IMR-90 (cell line): Measurements from ENCODE around the gene FAM177B. TPM values are rescaled to one million over a fixed set of nuclear protein-coding genes. Genes with fewer than 3 reads are reported as not detected.

Experiments used
- ATAC-seq: fragments of 200-7000 bp; cut with Tn5 transposase; 2 replicates; pipeline ENCODE4 v1.9.1; 2020; ENCODE audit warnings: low read depth, mild to moderate bottlenecking, moderate library complexity
- BruUV-seq: library from RNA; stranded (reverse); fragments of 400-500 nt; replicated peaks from 2 replicates; lab custom pipeline; 2021; lab: Mats Ljungman, UMichigan
- CTCF ChIA-PET: fragments of 300-600 bp; formaldehyde crosslinking; extraction: SDS; loops from one replicate; lab custom pipeline; 2021; ENCODE audit warnings: antibody characterized with exemption; lab: Yijun Ruan, JAX
- POLR2A ChIA-PET: fragments of 300-600 bp; sonication (Branson Sonifier 250); formaldehyde crosslinking; loops from one replicate; lab custom pipeline; 2022; ENCODE audit warnings: antibody characterized with exemption; ENCODE audit not compliant: unreplicated experiment; lab: Charles Lee
- DNase-seq: peaks from one replicate; pipeline ENCODE4 v3.0.0; 2013
- H2AFZ ChIP-seq: replicated peaks from 2 replicates; pipeline ENCODE3; 2013; ENCODE audit warnings: low read length, mild to moderate bottlenecking; ENCODE audit not compliant: poor library complexity
- H2AK5ac ChIP-seq: 2 replicates; pipeline ENCODE4 v1.6.1; 2013; ENCODE audit warnings: low read depth, low read length, inconsistent platforms
- H2AK9ac ChIP-seq: replicated peaks from 2 replicates; pipeline ENCODE3; 2013; ENCODE audit warnings: mild to moderate bottlenecking, low read depth, low read length, moderate library complexity; ENCODE audit not compliant: poor library complexity
- H2BK120ac ChIP-seq: 2 replicates; pipeline ENCODE4 v1.6.1; 2013; ENCODE audit warnings: low read depth, low read length, inconsistent platforms
- H2BK15ac ChIP-seq: 3 replicates; pipeline ENCODE4 v1.6.1; 2013; ENCODE audit warnings: low read depth, low read length, inconsistent platforms
- H2BK20ac ChIP-seq: 2 replicates; pipeline ENCODE4 v1.6.1; 2013; ENCODE audit warnings: low read depth, mild to moderate bottlenecking, inconsistent platforms, low read length, moderate library complexity
- H2BK5ac ChIP-seq: 2 replicates; pipeline ENCODE4 v1.6.1; 2013; ENCODE audit warnings: mild to moderate bottlenecking, low read depth, low read length, inconsistent platforms; ENCODE audit not compliant: poor library complexity, severe bottlenecking
- H3K14ac ChIP-seq: replicated peaks from 2 replicates; pipeline ENCODE4 v1.6.1; 2013; ENCODE audit warnings: low read depth, low read length, inconsistent platforms
- H3K18ac ChIP-seq: 2 replicates; pipeline ENCODE4 v1.6.1; 2013; ENCODE audit warnings: low read depth, low read length, control low read depth
- H3K23ac ChIP-seq: 2 replicates; pipeline ENCODE4 v1.6.1; 2013; ENCODE audit warnings: low read depth, low read length, inconsistent platforms
- H3K27ac ChIP-seq: 2 replicates; pipeline ENCODE4 v1.5.1; 2013; ENCODE audit warnings: mild to moderate bottlenecking, control low read depth, low read length; ENCODE audit not compliant: insufficient read depth
- H3K27me3 ChIP-seq: 2 replicates; pipeline ENCODE4 v1.6.1; 2013; ENCODE audit warnings: low read length; ENCODE audit not compliant: control insufficient read depth, insufficient read depth
- H3K36me3 ChIP-seq: 2 replicates; pipeline ENCODE4 v1.6.1; 2013; ENCODE audit warnings: low read length, mixed read lengths; ENCODE audit not compliant: control insufficient read depth, insufficient read depth
- H3K4ac ChIP-seq: 2 replicates; pipeline ENCODE4 v1.6.1; 2013; ENCODE audit warnings: low read depth, low read length, inconsistent platforms
- H3K4me1 ChIP-seq: 2 replicates; pipeline ENCODE4 v1.6.1; 2013; ENCODE audit warnings: low read length, mixed read lengths; ENCODE audit not compliant: control insufficient read depth, insufficient read depth
- H3K4me2 ChIP-seq: 2 replicates; pipeline ENCODE4 v1.6.1; 2013; ENCODE audit warnings: low read depth, mild to moderate bottlenecking, control low read depth, low read length, moderate library complexity
- H3K4me3 ChIP-seq: 2 replicates; pipeline ENCODE4 v1.5.1; 2013; ENCODE audit warnings: low read depth, mild to moderate bottlenecking, control low read depth, low read length, moderate library complexity; ENCODE audit not compliant: insufficient read depth
- H3K56ac ChIP-seq: 2 replicates; pipeline ENCODE4 v1.6.1; 2013; ENCODE audit warnings: low read length, inconsistent platforms; ENCODE audit not compliant: insufficient read depth; ENCODE audit errors: extremely low read depth
- H3K79me1 ChIP-seq, 2 experiments: 2 replicates each; pipeline ENCODE4 v1.6.1; 2013; ENCODE audit warnings: low read length in 2 of 2, inconsistent platforms in 1 of 2, low read depth in 1 of 2
- H3K9ac ChIP-seq: 2 replicates; pipeline ENCODE4 v1.6.1; 2013; ENCODE audit warnings: low read depth, low read length, control low read depth
- H3K9me1 ChIP-seq: 2 replicates; pipeline ENCODE4 v1.6.1; 2013; ENCODE audit warnings: low read length, inconsistent platforms; ENCODE audit not compliant: insufficient read depth
- H3K9me3 ChIP-seq: 2 replicates; pipeline ENCODE4 v1.6.1; 2013; ENCODE audit warnings: low read length; ENCODE audit not compliant: control insufficient read depth, insufficient read depth
- H4K20me1 ChIP-seq: 2 replicates; pipeline ENCODE4 v1.6.1; 2013; ENCODE audit warnings: low read length, inconsistent platforms; ENCODE audit not compliant: insufficient read depth
- H4K5ac ChIP-seq: 2 replicates; pipeline ENCODE4 v1.6.1; 2013; ENCODE audit warnings: mild to moderate bottlenecking, low read depth, low read length, control low read depth
- H4K8ac ChIP-seq, 2 experiments: 2 replicates each; pipeline ENCODE4 v1.6.1; 2013; ENCODE audit warnings: low read depth in 2 of 2, low read length in 2 of 2, control low read depth in 1 of 2, inconsistent platforms in 1 of 2
- H4K91ac ChIP-seq: 2 replicates; pipeline ENCODE4 v1.6.1; 2013; ENCODE audit warnings: low read depth, low read length, inconsistent platforms; ENCODE audit not compliant: insufficient read depth
- BHLHE40 ChIP-seq: fragments of 150-350 bp; IDR thresholded peaks from 2 replicates; pipeline ENCODE4 v1.6.1; 2016; ENCODE audit warnings: mild to moderate bottlenecking, low read depth, low read length
- CEBPB ChIP-seq: IDR thresholded peaks from 2 replicates; pipeline ENCODE4 v1.6.1; 2012; ENCODE audit warnings: low read depth, low read length, improper control_type of control experiment
- CHD1 ChIP-seq: IDR thresholded peaks from 2 replicates; pipeline ENCODE4 v1.6.1; 2012; ENCODE audit warnings: low read depth, low read length, improper control_type of control experiment
- FOS ChIP-seq: fragments of 150-350 bp; IDR thresholded peaks from 2 replicates; pipeline ENCODE4 v1.6.1; 2016; ENCODE audit warnings: low read depth, low read length
- MAFK ChIP-seq: IDR thresholded peaks from 2 replicates; pipeline ENCODE4 v1.6.1; 2012; ENCODE audit warnings: low read depth, low read length, improper control_type of control experiment
- MXI1 ChIP-seq: IDR thresholded peaks from 2 replicates; pipeline ENCODE4 v1.6.1; 2012; ENCODE audit warnings: low read depth, mild to moderate bottlenecking, low read length, moderate library complexity, borderline replicate concordance
- NFE2L2 ChIP-seq: fragments of 150-350 bp; IDR thresholded peaks from 2 replicates; pipeline ENCODE4 v1.6.1; 2016; ENCODE audit warnings: low read depth, mild to moderate bottlenecking, low read length
- POLR2A ChIP-seq: IDR thresholded peaks from 2 replicates; pipeline ENCODE4 v1.6.1; 2012; ENCODE audit warnings: mild to moderate bottlenecking, low read depth, low read length
- RCOR1 ChIP-seq: IDR thresholded peaks from 2 replicates; pipeline ENCODE4 v1.6.1; 2012; ENCODE audit warnings: mild to moderate bottlenecking, low read length, improper control_type of control experiment; ENCODE audit not compliant: insufficient replicate concordance
- RFX5 ChIP-seq: IDR thresholded peaks from 2 replicates; pipeline ENCODE4 v1.8.0; 2012; ENCODE audit warnings: low read depth, mild to moderate bottlenecking, low read length, moderate library complexity
- SMC3 ChIP-seq: fragments of 150-350 bp; IDR thresholded peaks from 2 replicates; pipeline ENCODE4 v1.6.1; 2016; ENCODE audit warnings: low read depth, mild to moderate bottlenecking, antibody characterized with exemption, low read length, moderate library complexity
- WGBS, 2 experiments: methylation state at CpG; one replicate each; pipeline versions ENCODE4 v1.1.5 to v1.1.7; 2013; ENCODE audit warnings: missing lambda C conversion rate in 2 of 2; ENCODE audit not compliant: insufficient read length in 1 of 2; ENCODE audit errors: extremely low coverage in 2 of 2; 5-methylcytosine and 5-hydroxymethylcytosine counted together
- dilution Hi-C: fragments of 300-500 bp; cut with HindIII; formaldehyde crosslinking; loops from one replicate; pipeline ENCODE4 v1.14.3; 2018; ENCODE audit warnings: low sequenced_read_pairs; ENCODE audit not compliant: unreplicated experiment
- in situ Hi-C: fragments of 300-500 bp; cut with MboI; formaldehyde crosslinking; loops from 3 replicates; pipeline ENCODE4 v1.14.3; 2019; ENCODE audit warnings: low sequenced_read_pairs, inconsistent platforms, mixed read lengths
- intact Hi-C: fragments of 100-400 bp; cut with micrococcal nuclease; formaldehyde crosslinking; loops from 2 replicates; pipeline ENCODE4 v1.10.0; 2022
- polyA plus RNA-seq, 3 experiments: library from polyadenylated mRNA; depleted of rRNA; stranded (reverse); fragments of >200 nt; gene quantifications; 2 replicates each; pipeline ENCODE4 v1.2.3, GENCODE V29; 2012; ENCODE audit warnings: low replicate concordance in 1 of 3
- total RNA-seq: library from RNA; depleted of rRNA; stranded (reverse); fragments of >200 nt; gene quantifications from 2 replicates; pipeline ENCODE4 v1.2.3, GENCODE V29; 2012
- TF ChIP-seq, protein P1 (sequence below): fragments of 150-350 bp; IDR thresholded peaks from 2 replicates; pipeline ENCODE4 v1.6.1; 2017; ENCODE audit warnings: mild to moderate bottlenecking, antibody characterized with exemption, low read length, low read depth
- TF ChIP-seq, protein P2 (sequence below): conservative IDR thresholded peaks from 2 replicates; pipeline ENCODE4 v1.5.1; 2012; ENCODE audit warnings: mild to moderate bottlenecking, low read depth, low read length, improper control_type of control experiment

The FAM177B gene
- total and polyA plus RNA-seq, 2 of the 4 experiments (the other 2 are of a cell fraction), result not detected

DNA sequence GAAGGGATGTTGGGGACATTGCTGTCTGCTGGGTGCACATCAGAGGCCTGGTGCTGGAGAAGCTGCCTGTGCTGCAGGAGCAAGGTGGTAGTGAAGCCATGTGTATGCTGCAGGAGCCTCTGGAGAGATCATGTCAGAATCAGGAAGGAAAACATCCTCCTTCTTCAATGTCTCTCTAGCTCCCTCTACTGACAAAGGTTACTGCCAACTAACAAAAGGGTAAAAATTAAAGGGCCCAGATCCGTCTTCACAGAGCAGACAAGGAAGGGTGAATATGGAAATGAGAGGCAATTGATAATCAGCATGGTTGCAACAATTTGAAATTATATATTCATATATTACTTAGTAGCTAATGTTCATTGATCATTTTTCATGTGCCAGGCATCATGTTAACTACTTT, 32.2 kb downstream of the FAM177B start:
- no TSS peak for BruUV-seq

More for the DNA sequence above, 32.2 kb downstream of the FAM177B start:
- Histone ChIP-seq H4K91ac (no peak overlapping the region), H4K5ac (no peak overlapping the region), H2AFZ (no peak overlapping the region), H3K9ac (no peak overlapping the region), H3K4me1 (no peaks in the 10 kb centered on the region), H3K4ac (no peak overlapping the region), H3K27me3 (no peaks in the 10 kb centered on the region; the same call in 1 of the 2 replicates), H3K4me2 (no peak overlapping the region), H3K27ac (no peak overlapping the region), H2BK5ac (no peak overlapping the region), H3K9me1 (no peaks in the 10 kb centered on the region), H3K79me1 (no peaks in the 10 kb centered on the region), H2BK15ac (no peak overlapping the region), H2BK20ac (no peak overlapping the region), H3K4me3 (no peak overlapping the region), H2AK9ac (no peak overlapping the region), H4K8ac (no peak overlapping the region), H2BK120ac (no peak overlapping the region), H3K9me3 (peaks cover 4% of the 10 kb centered on the region), H3K56ac (no peak overlapping the region), H3K18ac (no peak overlapping the region), H3K23ac (no peak overlapping the region), H4K20me1 (no peaks in the 10 kb centered on the region), H3K14ac (no peak overlapping the region), H3K36me3 (no peaks in the 10 kb centered on the region), H2AK5ac (no peak overlapping the region)
- dilution Hi-C loops, result no loop called here
- ChIA-PET CTCF (no interaction called here), POLR2A (no interaction called here)
- no peak for DNase-seq
- TF ChIP-seq RCOR1 (no peak), RFX5 (no peak), SMC3 (no peak), NFE2L2 (no peak), MAFK (no peak), POLR2A (no peak), MXI1 (no peak), CHD1 (no peak), FOS (no peak), BHLHE40 (no peak), CEBPB (no peak)
- TF ChIP-seq, protein P1, sequence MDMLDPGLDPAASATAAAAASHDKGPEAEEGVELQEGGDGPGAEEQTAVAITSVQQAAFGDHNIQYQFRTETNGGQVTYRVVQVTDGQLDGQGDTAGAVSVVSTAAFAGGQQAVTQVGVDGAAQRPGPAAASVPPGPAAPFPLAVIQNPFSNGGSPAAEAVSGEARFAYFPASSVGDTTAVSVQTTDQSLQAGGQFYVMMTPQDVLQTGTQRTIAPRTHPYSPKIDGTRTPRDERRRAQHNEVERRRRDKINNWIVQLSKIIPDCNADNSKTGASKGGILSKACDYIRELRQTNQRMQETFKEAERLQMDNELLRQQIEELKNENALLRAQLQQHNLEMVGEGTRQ, result no peak
- TF ChIP-seq, protein P2, sequence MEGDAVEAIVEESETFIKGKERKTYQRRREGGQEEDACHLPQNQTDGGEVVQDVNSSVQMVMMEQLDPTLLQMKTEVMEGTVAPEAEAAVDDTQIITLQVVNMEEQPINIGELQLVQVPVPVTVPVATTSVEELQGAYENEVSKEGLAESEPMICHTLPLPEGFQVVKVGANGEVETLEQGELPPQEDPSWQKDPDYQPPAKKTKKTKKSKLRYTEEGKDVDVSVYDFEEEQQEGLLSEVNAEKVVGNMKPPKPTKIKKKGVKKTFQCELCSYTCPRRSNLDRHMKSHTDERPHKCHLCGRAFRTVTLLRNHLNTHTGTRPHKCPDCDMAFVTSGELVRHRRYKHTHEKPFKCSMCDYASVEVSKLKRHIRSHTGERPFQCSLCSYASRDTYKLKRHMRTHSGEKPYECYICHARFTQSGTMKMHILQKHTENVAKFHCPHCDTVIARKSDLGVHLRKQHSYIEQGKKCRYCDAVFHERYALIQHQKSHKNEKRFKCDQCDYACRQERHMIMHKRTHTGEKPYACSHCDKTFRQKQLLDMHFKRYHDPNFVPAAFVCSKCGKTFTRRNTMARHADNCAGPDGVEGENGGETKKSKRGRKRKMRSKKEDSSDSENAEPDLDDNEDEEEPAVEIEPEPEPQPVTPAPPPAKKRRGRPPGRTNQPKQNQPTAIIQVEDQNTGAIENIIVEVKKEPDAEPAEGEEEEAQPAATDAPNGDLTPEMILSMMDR, result no peak
- intact Hi-C loops, result no loop called here
- WGBS, 2 experiments, result no CpG with 5 or more reads among the region's 1 CpG
- in situ Hi-C loops, result no loop called here
- ATAC-seq, result no peak
